ENCODE data around the gene SLC34A2. TPM values are rescaled to one million over a fixed set of nuclear protein-coding genes. Genes with fewer than 3 reads are reported as not detected.

SLC34A2 gene
- total and polyA plus RNA-seq, 10 of the 15 experiments (the other 5 are each of a cell fraction or from before 2014, with no cell fraction given), result 0.08 to 0.59 TPM; not detected in 8

DNA sequence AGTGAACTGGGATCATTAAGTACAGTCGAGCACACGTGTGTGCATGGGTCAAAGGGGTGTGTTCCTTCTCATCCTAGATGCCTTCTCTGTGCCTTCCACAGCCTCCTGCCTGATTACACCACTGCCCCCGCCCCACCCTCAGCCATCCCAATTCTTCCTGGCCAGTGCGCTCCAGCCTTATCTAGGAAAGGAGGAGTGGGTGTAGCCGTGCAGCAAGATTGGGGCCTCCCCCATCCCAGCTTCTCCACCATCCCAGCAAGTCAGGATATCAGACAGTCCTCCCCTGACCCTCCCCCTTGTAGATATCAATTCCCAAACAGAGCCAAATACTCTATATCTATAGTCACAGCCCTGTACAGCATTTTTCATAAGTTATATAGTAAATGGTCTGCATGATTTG, 22.3 kb downstream of the SLC34A2 start:
- POLR2A ChIA-PET, result no interaction called here
- DNase-seq (ENCODE audit: low read depth, low spot score) (no peak), ATAC-seq (no peak), FAIRE-seq (no peak)
- no peaks in the 10 kb centered on the region for H4K20me1 ChIP-seq (ENCODE audit: control insufficient read depth, insufficient read depth)
- H2AFZ ChIP-seq (ENCODE audit: control insufficient read depth, low read depth, low read length), result no peak overlapping the region
- BruUV-seq (replicated peaks), result no TSS peak
- no peaks in the 10 kb centered on the region for H3K4me1 ChIP-seq (ENCODE audit: control insufficient read depth, insufficient read depth, low read length)
- no peak overlapping the region for H3K4me2 ChIP-seq (ENCODE audit: control insufficient read depth, insufficient read depth)
- H3K27ac ChIP-seq (ENCODE audit: control insufficient read depth, insufficient read depth), result no peak overlapping the region
- in situ Hi-C loops (cut with MboI) (no loop called here), intact Hi-C loops (cut with micrococcal nuclease; ENCODE audit: unreplicated experiment) (no loop called here)
- no peaks in the 10 kb centered on the region for H3K79me2 ChIP-seq (ENCODE audit: control insufficient read depth, insufficient read depth, low read length)
- TF ChIP-seq NR2C1 (IDR thresholded peaks at IDR 0.05) (no peak), NR2C2 (IDR thresholded peaks at IDR 0.05; ENCODE audit: borderline replicate concordance, control insufficient read depth, insufficient read length, low read depth) (no peak), JUNB (IDR thresholded peaks at IDR 0.05) (no peak), SRF (IDR thresholded peaks at IDR 0.05; ENCODE audit: low read depth in 2 of 2, low read length in 2 of 2) (no peak), ZNF207 (IDR thresholded peaks at IDR 0.05; ENCODE audit: borderline replicate concordance) (no peak), CEBPB (IDR thresholded peaks at IDR 0.05; ENCODE audit: borderline replicate concordance in 1 of 2, low read depth in 2 of 2, low read length in 2 of 2) (no peak), DPF2 (IDR thresholded peaks at IDR 0.05) (no peak)
- no peaks in the 10 kb centered on the region for H3K36me3 ChIP-seq (ENCODE audit: control insufficient read depth in 2 of 2, insufficient read depth in 2 of 2, low read length in 1 of 2)
- H3K27me3 ChIP-seq (replicated peaks in 1 of 2; ENCODE audit: control insufficient read depth in 2 of 2, insufficient read depth in 2 of 2, low read length in 1 of 2), result no peaks in the 10 kb centered on the region
- SMC1A ChIA-PET (ENCODE audit: uncharacterized antibody, unreplicated experiment), result no interaction called here
- CTCF ChIA-PET, result no interaction called here
- H3K9ac ChIP-seq (ENCODE audit: control insufficient read depth, insufficient read depth, low read length), result no peak overlapping the region
- H3K9me3 ChIP-seq (replicated peaks; ENCODE audit: control insufficient read depth, insufficient read depth, low read length), result no peaks in the 10 kb centered on the region
- RAD21 ChIA-PET (ENCODE audit: unreplicated experiment), result no interaction called here
- WGBS (ENCODE audit: insufficient coverage, insufficient replicate concordance, low lambda C conversion rate, missing lambda C conversion rate), result 27% methylated on average over 5 of the region's 5 CpGs
- no peak overlapping the region for H3K4me3 ChIP-seq

DNA sequence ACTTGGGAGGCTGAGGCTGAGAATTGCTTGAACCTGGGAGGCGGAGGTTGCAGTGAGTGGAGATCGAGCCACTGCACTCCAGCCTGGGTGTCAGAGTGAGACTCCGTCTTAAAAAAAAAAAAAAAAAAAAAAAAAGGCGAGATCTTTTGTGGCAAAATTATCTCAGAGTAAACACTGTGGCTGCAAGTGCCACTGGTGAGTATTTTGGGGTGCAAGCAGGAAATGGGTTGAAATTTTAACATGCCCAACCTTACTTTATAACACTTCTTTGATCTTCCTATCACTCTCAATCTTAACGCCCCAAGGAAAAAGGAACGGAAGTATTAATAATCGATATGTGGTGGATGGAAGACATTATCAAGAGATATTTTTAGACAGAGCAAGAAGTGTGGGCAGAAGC, 32.1 kb downstream of the SLC34A2 start:
- CTCF ChIA-PET, result no interaction called here
- H3K27ac ChIP-seq (ENCODE audit: control insufficient read depth, insufficient read depth), result no peak overlapping the region
- in situ Hi-C loops (cut with MboI), result no loop called here
- H3K79me2 ChIP-seq (ENCODE audit: control insufficient read depth, insufficient read depth, low read length), result no peaks in the 10 kb centered on the region
- H3K9me3 ChIP-seq (replicated peaks; ENCODE audit: control insufficient read depth, insufficient read depth, low read length), result no peaks in the 10 kb centered on the region; the same call in 2 of the 3 replicates
- WGBS (ENCODE audit: insufficient coverage, insufficient replicate concordance, low lambda C conversion rate, missing lambda C conversion rate), result 66% methylated on average over 3 of the region's 7 CpGs
- H4K20me1 ChIP-seq (ENCODE audit: control insufficient read depth, insufficient read depth), result no peaks in the 10 kb centered on the region
- no peak overlapping the region for H3K4me2 ChIP-seq (ENCODE audit: control insufficient read depth, insufficient read depth)
- FAIRE-seq (no peak), DNase-seq (ENCODE audit: low read depth, low spot score) (no peak), ATAC-seq (no peak)
- BruUV-seq (replicated peaks), result no TSS peak
- POLR2A ChIA-PET, result no interaction called here
- no peak for TF ChIP-seq EGR1 (IDR thresholded peaks at IDR 0.05; ENCODE audit: borderline replicate concordance in 1 of 2, low read depth in 2 of 2, low read length in 2 of 2)
- SMC1A ChIA-PET (ENCODE audit: uncharacterized antibody, unreplicated experiment), result no interaction called here
- no peak overlapping the region for H3K4me3 ChIP-seq
- intact Hi-C loops (cut with micrococcal nuclease; ENCODE audit: unreplicated experiment), result no loop called here
- H3K36me3 ChIP-seq (ENCODE audit: control insufficient read depth in 2 of 2, insufficient read depth in 2 of 2, low read length in 1 of 2), result no peaks in the 10 kb centered on the region
- no peaks in the 10 kb centered on the region for H3K4me1 ChIP-seq (ENCODE audit: control insufficient read depth, insufficient read depth, low read length)
- H3K9ac ChIP-seq (ENCODE audit: control insufficient read depth, insufficient read depth, low read length), result no peak overlapping the region
- RAD21 ChIA-PET (ENCODE audit: unreplicated experiment), result no interaction called here
- H3K27me3 ChIP-seq (replicated peaks in 1 of 2; ENCODE audit: control insufficient read depth in 2 of 2, insufficient read depth in 2 of 2, low read length in 1 of 2), result no peaks in the 10 kb centered on the region
- H2AFZ ChIP-seq (ENCODE audit: control insufficient read depth, low read depth, low read length), result no peak overlapping the region
